Measurements from ENCODE around the gene CBX7.
"Not testable (repeated sequence)": the region's sequence is repeated elsewhere in the genome, so short reads cannot be mapped to it uniquely, and the experiment has no call there.

CBX7 gene

DNA sequence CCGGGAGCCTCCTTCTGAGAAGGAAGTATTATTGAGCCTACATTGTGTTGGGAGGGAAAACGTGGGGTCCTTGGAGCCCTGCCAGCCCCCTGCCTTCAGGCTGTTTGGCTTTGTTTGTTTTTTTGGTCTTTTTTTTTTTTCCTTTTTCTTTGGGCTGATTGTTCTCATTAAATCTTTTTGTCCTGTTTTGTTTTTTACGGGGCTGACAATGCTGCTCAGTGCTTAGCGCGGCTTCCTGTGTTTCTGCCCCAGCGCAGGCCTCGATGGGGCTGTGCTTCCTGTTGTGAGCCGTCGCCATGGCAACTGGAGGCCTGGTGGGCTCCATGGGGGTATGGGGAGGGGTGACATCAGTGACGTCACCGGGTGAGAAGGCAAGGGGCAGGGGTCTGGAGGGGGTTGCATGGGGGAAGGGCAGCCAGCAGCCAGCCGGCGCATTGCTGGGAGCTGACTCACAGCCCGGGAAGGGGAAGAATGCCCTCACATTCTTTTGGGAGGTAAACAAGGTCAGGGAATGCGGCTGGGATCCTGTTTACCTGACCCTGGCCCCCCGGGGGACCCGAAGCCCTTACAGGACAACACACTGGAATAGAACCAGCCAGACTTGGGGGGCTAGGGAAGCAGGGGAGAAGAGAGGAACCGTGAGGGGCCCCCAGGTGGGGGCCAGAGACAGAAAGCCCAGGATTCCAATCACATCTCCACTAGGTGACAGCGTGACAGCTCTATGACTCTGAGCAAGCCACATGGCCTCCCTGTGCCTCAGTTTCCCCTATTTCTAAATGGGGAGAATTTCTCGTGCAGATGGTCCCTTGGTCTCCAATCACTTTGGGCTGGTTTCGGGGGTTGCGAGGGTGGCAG, 22.2 kb upstream of the CBX7 start:
- DNase-seq (ENCODE audit: low spot score): peak; percentile 85

DNA sequence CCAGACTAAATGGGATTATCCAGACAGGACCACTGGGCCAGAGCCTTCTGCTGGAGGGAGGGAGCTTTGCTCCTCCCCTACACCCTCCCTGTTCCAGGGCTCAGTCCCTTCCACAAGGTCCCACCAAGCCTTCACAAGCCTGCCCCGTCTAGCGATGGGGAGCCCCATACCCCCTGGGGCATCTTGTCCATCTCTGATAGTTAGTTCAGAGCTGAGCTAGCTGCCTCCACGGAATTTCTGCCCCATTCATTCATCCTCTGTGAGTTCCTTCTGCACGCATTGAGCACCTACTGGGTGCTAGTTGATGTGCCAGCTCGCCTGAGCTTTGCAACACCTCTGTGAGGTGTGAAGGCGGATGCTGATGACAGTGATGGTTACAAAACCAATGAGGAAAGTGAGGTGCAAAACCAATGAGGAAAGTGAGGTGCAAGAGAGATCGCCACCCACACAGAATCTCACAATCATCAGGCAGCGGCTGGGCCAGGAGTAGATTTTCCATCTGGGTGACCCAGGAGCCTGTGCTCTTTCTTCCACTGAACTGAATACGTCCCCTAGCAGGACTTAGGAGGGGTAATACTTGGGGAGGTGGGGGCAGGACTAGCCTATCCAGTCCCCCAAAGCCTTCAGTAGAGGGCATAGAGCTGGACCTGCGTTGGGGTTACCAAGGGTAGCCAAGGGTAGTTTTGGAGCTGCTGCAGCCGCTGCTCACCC, 21.5 kb upstream of the CBX7 start:
- DNase-seq (ENCODE audit: low spot score): no peak

DNA sequence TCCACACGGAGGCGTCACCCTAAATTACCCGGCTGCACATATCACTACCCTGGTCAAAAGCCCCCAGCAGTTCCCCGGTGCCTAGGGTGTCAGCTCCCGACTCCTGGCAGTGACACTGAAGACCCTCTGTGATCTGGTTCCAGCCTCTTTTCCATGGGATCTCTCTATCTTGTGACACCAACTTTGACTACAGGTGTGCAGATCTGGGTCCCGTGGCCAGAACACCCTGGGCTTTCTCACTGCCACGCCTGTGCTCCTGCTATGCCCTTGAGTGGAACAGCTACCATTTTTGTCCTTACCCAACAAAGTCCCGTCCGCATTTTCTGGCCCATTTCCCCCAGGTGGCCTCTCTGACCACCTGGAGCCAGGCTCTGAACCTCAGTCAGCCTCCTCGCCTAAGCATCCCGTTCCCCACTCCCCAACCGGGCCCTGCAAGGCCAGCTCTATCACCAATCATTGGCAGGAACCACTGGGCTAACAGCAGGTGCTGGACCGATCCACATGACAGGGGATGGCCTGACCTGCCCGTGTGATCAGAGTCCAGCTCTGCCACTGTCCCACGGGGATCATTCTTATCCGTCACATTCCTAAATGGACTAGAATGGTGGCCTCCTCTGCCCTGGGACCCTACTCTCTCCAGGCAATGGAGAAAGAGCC, 20.7 kb upstream of the CBX7 start:
- no peak for DNase-seq (ENCODE audit: low spot score)

DNA sequence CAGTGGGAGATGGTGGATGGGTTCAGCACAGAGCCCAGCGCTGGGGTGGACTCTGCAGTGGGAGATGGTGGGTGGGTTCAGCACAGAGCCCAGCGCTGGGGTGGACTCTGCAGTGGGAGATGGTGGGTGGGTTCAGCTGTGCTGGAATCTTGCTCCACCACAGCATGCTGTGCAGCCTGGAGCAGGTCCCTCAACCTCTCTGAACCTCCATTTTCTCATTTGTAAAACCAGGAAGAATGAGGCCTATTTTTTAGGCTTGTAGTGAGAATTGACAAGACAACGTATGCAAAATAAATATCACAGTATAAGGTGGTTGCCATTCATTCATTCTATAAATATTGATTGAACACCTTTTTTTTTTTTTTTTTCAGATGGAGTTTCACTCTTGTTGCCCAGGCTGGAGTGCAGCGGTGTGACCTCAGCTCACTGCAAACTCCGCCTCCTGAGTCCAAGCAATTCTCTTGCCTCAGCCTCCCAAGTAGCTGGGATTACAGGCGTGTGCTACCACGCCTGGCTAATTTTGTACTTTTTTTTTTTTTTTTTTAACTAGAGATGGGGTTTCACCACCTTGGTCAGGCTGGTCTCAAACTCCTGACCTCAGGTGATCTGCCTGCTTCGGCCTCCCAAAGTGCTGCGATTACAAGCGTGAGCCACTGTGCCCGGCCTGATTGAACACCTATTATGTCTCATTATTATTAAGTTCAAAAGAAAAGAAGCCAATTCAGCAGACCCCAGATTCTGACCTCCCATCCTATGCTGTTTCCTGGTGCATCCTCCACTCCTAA, 20.0 kb upstream of the CBX7 start:
- DNase-seq (ENCODE audit: low spot score): not testable (repeated sequence)

DNA sequence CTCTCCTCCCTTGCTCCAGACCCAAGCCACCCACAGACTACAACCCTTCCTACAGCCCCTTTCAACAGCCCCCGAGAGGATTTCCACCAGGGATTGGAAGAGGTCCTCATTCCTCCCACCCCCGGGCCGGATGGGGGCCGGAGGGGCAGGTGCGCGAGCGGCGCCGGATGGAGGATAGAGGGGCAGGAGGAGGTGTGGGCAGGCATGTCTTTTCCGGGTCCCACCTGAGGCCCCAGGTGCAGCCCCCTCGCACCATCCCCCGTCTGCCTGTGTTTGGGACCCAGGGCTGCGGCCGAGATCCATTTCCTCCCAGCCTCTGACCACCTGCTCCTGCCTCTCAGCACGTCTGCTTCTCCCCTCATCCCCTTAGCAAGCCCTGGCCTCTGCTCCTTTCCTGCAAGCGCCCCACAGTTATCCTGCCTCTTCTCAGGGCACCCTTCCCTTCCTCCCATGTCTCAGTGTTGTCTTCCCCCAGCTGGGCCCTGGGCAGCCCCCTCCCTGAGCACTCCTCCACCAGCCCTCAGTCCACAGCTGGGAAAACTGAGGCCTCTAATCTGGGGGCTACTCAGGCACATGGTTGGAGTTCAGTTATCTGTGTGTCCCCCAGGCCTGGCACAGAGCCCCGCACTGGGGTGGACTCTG, 19.3 kb upstream of the CBX7 start:
- no peak for DNase-seq (ENCODE audit: low spot score)

DNA sequence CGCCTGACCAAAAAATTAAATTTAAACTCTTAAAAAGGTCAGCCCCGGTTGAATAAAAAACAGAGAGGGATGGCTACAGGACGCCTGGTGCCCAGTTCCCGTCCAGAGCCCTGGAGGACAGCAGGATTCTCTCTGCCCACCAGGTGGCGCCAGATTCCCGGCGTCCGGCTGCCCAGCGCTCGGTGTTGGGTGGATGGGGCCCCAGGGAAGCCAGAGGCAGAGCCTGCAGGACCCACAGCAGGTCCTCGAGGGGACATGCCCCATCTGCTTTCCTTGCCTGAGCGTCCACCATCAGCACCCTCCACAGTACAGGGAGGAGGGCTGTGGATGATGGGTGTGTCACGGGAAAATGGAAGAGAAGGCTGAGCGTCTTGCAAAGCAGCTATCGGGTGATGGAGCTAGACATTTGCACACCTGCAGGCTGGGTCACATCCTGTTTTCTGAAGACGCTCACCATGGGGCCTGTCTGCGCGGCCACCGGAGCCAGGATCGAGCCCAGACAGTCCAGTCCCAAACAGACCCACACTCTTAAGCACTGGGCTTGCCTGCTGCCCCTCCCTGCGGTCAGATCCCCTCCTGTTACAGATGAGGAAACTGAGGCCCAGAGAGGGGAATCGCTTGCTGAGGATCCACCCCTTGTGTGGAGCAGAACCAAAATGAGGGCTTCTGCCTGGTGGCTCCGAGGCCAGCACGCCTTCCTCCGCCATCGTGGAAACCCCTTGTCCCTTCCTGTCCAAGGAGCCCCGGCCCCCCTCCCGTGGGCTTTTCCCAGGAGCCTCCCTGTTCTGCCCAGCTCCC, 18.5 kb upstream of the CBX7 start:
- DNase-seq (ENCODE audit: low spot score): peak; percentile 87

DNA sequence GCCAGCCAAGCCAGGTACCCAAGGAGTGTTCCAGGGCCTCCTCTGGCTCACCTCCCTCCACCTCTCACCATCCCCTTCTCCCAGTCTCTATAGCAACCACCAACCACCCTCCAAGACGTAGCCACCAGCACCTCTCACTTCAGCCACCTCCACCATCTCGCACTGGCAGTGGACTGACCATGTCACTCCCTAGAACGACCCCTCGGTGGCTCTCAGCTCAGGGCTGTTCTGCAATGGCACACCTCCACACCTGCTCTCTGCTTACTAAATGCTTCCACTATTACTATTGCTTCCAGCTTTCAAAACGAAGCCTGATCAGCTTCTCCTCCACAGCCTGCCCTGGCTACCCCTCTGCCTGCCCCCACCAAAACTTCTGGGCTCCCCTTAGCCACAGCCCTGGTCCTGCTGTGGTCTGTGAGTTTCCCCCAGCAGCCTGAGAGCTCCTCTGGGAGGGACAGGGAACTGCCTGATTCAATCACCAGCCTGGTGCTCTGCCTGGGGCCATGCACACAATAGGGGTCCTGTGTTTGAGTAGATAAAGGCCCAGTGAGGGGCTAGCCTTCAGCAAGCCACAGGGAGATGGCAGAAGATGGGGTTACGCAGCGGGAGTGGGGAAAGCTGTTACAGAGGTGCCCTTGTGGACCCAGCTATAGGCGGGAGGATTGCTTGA, 17.5 kb upstream of the CBX7 start:
- DNase-seq (ENCODE audit: low spot score): no peak

DNA sequence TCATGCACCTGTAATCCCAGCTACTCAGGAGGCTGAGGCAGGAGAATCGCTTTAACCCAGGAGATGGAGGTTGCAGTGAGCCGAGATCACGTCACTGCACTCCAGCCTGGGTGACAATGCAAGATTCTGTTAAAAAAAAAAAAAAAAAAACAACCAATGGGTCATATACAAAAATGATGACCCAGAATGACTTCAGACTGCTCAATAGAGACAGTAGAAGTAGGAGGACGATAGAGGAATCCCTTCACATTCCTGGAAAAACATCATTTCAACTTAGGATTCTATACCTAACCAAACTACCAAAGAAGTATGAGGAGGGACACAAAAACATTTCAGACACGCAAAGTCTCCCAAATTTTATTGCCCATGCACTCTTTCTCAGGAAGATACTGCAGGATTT, 14.1 kb upstream of the CBX7 start:
- no peak for DNase-seq (ENCODE audit: low spot score)

DNA sequence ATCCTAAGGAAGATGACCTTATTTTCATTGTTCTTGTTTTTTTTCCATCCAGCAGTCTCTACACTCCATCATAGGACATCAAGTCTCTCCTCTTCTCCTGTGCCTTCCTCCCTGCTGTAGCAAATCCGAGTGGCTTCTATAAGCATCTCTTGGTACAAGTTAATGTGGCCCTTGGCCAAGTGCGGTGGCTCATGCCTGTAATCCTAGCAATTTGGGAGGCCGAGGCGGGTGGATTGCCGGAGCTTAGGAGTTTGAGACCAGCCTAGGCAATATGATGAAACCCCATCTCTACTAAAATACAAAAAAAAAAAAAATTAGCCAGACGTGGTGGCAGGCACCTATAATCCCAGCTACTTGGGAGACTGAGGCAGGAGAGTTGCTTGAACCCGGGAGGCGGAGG, 3.6 kb upstream of the CBX7 start:
- not testable (repeated sequence) for DNase-seq (ENCODE audit: low spot score)

DNA sequence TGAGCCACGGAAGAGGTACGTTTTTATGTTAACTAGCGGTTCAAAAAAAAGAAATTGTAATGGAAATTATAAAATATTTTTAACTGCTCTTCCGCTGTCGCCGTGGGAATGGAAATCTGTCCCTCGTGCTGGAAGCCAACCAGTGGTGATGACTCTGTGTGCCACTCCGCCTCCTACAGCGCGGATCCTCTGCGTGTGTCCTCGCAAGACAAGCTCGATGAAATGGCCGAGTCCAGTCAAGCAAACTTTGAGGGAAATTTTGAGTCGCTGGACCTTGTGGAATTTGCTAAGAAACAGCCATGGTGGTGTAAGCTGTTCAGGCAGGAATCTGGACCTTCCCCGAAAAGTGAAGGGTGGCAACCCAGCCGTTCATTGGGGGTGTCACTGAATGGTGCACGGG, 2.9 kb upstream of the CBX7 start:
- no peak for DNase-seq (ENCODE audit: low spot score)

DNA sequence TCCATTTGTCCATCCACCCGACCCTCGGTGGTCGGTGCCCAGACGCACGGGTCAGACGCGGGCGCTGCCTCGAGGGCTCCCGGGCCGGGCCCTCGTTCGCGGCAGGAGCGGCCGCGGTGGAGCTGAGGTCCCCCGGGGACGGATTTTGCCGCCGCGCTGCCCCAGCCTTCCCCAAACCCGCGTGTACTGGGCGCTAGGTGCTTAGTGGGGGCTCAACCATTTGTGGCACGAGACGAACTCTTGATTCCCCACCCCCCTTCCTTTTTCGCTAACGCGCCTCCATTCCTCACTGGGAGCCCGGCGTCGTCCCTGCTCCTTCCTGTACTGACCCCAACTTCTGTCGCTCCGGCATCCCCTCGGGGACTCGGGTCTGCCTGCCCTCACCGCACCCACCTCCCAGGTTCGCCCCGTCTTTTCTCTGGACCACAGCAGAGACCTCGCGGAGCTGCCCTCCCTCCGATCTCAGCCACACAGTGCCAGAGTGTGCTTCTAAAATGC, 789 bp upstream of the CBX7 start:
- no peak for DNase-seq (ENCODE audit: low spot score)

DNA sequence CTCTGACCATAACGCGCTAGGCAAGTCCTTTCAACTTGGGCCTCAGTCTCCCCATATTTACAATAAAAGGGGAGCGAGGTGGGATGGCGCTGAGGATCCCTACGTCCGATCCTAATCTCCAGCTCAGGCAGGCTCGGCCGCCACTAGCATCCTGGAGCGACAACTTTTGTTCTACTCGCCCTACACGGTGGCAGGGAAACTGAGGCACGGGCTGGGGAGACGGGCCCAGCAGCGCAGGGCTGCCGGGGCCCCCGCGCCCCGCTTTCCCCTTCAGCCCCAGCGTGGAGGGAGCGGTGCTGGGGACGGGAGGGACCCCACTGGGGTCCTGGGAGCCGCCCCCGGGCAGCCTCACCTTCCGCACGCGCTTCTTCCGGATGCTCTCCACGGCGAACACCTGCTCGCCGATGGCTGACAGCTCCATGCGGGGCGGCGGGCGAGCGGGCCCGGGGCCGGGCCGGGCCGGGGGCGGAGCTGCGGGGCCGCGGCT, 413 bp downstream of the CBX7 start:
- DNase-seq (ENCODE audit: low spot score): no peak

DNA sequence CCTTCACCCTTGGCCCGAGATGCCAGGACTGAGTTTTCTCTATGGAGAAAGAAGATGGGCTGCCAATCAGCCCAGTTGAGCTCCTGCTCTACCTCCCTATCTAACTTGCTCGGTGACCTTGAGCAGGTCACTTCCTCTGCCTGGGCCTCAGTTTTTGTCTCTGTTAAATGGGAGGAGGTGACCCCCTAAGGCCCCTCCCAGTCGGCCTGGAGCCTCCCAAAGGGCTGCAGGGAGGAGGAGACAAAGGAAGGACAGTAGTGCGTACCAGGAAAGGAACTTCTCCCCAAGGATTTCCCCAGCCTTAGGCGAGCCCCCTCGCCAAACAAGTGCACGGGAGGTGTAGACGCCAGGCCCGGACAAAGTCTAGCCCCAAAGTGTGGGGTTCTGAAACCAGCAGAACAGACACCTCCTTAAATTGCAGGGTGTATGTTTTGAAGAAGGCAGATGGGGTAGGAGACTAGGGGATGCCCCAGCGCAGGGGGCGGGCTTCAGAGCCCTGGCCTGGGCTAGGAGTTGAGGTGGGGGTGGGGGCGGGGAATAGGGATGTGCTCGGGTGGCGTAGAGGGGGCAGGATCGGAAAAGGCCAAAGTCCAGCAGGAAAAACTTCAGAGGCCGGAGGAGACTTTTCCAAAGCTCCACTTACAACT, 1.0 kb downstream of the CBX7 start:
- DNase-seq (ENCODE audit: low spot score): no peak

DNA sequence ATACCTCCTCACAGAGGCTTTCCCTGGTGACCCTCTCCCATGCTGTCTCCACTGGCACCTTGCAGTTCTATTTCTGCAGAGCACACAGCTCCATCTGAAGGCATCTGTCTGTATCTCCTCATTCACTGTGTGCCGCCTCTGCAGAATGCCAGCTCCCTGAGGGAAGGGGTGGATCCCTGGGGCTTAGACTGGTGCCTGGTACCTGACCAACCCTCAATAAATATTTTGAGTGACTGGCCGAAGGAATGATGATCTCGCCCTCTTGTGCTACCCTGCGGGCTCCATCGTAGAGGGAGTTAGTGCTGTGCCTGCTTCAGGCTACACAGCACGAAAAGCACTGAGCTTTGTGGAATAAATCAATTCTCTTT, 1.6 kb downstream of the CBX7 start:
- no peak for DNase-seq (ENCODE audit: low spot score)

DNA sequence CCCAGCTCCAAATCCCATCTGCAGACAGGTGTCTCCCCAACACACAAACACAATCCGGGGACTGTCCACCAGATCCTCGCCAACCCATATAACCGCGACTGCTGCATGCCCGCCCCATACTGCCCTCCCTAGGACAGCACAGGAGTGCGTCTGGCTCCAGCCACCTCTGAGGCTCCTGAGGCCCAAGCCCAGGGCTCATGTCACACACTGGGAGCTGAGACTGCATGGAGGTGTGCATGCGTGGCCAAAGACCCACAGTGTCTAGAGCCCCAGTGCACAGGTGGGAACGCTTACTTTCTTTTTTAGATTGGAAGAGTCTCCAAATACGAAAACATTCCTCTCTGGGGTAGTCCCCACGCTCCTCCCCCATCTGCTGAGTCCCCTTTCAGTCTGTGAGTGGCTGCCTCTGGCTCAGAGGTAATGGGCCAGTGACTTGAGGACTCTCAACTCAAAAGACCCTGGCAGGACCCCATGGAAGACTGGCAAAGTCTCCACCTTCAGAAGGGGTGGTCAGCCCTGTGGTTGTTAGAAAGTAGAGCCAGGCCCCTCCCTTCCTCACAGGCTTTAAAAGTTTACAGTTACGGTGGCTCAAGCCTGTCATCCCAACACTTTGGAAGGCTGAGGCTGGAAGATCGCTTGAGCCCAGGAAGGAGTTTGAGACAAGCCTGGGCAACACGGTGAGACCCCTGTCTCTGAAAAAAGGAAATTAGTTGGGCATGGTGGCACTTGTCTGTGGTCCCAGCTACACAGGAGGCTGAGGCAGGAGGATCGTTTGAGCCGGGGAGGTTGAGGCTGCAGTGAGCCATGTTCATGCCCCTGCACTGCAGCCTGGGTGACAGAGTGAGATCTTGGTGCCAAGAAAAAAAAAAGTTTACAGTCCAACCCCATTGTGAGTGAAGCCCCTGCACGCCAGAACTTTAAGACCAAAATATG, 2.3 kb downstream of the CBX7 start:
- DNase-seq (ENCODE audit: low spot score): no peak

DNA sequence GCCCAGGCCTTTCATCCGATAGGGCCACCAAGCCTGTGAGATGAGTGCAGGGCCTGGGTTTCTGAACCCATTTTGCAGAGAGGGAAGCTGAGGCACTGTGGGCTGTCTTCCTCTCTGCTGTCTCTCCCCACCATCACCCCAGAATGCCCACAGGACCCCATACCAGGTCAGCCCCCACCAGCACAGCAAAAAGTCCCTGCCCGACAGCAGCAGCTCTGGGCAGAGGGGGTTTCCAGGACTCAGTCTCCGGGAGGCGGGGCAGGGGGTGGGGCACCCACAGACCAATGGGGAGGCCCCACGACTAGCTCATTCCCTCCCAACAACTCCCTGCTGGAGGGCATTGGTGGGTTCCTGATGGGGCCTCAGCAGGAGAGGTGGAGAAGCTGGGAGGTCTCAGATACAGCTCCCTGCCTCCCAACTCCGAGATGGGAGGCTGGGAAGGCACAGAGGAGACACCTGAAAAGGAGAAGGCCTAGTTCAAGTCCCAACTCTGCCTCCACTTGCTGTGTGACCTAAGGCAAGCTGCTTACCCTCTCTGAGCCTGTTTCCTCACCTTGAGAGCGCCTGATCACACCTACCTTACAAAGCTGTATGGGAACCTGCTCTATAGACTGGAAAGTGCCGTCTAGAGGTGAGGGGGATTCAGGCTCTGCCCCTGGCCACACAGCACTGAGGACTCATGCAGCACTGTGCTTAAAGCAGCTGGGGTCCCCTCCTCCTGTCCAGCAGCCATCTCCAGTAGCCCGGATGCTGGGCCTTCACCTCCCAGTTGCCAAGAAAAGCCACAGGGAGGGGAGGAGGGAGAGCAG, 3.5 kb downstream of the CBX7 start:
- DNase-seq (ENCODE audit: low spot score): peak; percentile 40

DNA sequence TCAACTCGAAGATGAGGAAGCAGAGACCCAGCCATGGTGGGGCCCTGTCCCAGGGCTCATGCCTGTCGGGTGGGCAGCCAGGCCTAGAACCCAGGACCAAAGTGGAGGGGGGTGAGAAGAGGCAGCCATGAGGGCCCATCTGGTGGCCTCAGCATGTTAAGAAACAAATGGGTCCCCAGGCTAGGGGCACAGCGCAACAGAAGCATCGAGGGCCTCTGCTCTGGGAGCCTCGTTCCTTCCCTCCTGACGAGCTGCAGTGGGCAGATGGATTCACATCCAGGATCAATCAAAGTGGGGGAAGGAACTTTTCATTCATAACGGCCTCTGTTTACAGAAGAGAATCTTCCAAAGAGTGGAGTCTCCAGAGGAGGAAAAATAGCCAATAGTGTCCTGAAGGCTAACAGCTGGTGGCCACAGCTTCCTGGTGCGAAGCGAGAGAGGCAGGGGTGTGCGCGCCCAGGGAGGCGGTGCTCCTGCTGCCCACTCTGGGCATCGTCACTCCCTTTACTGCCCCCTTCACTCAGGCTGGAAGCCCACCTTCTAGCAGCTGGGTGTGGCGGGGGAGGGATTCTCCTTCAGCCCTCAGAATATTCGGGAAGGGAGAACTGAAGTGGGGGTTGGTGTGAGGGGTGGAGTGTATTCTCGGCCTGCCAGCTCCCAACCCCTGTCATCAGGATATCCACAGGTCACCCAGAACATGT, 4.3 kb downstream of the CBX7 start:
- DNase-seq (ENCODE audit: low spot score): no peak

Data from AG20443 (cell line).